Glutamatergic neuron (in vitro differentiated cells): Measurements from ENCODE around the gene KISS1. TPM values are rescaled to one million over a fixed set of nuclear protein-coding genes. Genes with fewer than 3 reads are reported as not detected.

ENCODE experiments used
- DNase-seq: peaks from one replicate; pipeline ENCODE4 v3.0.0; 2022
- H3K27ac Mint-ChIP-seq: one replicate; pipeline ENCODE4 v1.8.0; 2020; ENCODE audit warnings: mild to moderate bottlenecking, mixed read lengths, inconsistent platforms; ENCODE audit not compliant: unreplicated experiment
- H3K27me3 Mint-ChIP-seq: one replicate; pipeline ENCODE4 v1.8.0; 2020; ENCODE audit warnings: mild to moderate bottlenecking, moderate library complexity, mixed read lengths, inconsistent platforms; ENCODE audit not compliant: unreplicated experiment
- H3K36me3 Mint-ChIP-seq: one replicate; pipeline ENCODE4 v1.8.0; 2020; ENCODE audit warnings: mild to moderate bottlenecking, mixed read lengths, inconsistent platforms; ENCODE audit not compliant: unreplicated experiment
- H3K4me1 Mint-ChIP-seq: one replicate; pipeline ENCODE4 v1.8.0; 2020; ENCODE audit warnings: mild to moderate bottlenecking, low read depth, mixed read lengths, inconsistent platforms; ENCODE audit not compliant: unreplicated experiment
- H3K4me3 Mint-ChIP-seq: one replicate; pipeline ENCODE4 v1.8.0; 2020; ENCODE audit warnings: mild to moderate bottlenecking, mixed read lengths, inconsistent platforms; ENCODE audit not compliant: unreplicated experiment
- H3K9me3 Mint-ChIP-seq: one replicate; pipeline ENCODE4 v1.8.0; 2020; ENCODE audit warnings: mild to moderate bottlenecking, moderate library complexity, mixed read lengths, inconsistent platforms; ENCODE audit not compliant: unreplicated experiment
- CTCF ChIP-seq: fragments of 200-600 bp; sonication (generic); IDR thresholded peaks from one replicate; pipeline ENCODE4 v1.5.0; 2021; ENCODE audit not compliant: partially characterized antibody, unreplicated experiment
- total RNA-seq: library from RNA; stranded (reverse); fragmentation: NEBNext Ultra II Directional; extraction: Animal tissue kit (Norgen Biotek cat#: 25700); gene quantifications from one replicate; pipeline ENCODE4 v1.2.1, GENCODE V29; 2021; ENCODE audit not compliant: unreplicated experiment

KISS1 gene
- total RNA-seq, 1 donor from 2014 or later: not detected

DNA sequence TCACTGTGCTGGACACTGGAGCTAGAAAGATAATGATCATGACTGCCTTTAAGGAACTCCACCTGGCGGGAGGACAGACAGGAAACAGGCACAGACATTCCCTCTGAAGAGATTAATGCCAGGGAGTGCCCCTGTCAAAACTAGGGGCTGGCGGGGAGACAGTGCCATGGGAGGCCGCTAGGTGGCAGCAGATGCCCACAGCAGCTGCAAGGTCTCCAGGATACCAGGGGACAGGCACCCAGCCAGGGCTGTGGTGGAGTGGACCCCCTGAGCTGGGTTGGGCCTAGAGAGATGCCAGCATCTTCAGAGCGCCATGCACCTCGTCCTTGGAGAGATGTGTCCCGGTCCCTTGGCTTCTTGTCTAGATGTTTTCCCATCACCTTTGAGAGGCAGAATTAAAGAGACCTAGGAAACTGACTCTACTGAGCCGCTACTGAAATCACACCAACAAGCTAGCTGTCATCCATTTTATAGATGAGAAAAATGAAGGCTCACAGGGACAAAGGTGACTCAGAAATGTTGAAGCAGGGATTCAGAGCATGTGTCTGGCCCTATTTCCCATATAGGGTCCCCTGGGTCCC, 33.7 kb downstream of the KISS1 start:
- peak; percentile 98 for TF ChIP-seq CTCF
- Mint-ChIP-seq H3K27me3 (peaks cover 6% of the 10 kb centered on the region), H3K27ac (no peak overlapping the region), H3K4me3 (peak overlapping the region; percentile 23), H3K9me3 (no peaks in the 10 kb centered on the region), H3K36me3 (no peaks in the 10 kb centered on the region), H3K4me1 (no peaks in the 10 kb centered on the region)
- peak; percentile 91 for DNase-seq

DNA sequence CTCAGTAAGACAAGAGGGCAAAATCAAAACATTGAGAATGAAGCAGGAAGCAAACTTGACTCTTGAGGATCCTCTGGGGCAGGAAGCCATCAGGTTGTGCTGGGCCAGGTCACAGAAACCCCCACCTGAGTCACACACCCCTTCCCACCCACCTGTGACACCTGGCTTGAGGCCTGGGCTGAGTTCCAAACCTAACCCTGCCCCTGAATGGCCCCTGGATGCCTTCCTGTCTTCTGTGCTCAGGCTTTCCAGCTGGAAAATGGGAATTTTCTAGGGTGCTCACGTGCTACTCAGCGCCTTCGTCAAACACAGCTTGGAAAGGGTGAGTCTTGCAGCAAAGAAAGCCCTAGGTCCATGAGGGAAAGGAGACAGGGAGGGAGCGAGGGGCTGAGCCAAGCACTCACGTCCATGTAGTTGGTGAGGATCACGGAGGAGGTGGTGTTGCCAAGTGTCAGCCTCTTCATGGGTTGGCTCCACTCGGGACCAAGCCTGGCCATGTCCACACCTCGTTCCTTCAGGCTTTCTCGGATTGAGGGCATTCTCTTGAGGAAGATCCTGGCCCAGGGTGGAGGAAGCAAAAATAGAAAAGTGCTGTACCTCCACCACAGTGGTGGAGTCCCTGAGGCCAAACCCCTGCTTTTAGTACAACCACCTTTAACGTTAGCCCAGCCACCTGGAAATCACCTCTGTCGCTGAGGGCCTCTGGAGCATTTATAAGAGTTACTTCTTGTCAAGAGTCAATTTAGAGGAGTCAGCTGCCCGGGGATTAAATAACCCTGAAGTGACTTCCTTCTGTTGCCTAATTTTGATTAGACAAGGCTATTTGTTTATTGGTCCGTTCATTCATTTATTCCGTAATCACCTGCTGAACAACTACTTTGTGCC, 34.4 kb downstream of the KISS1 start:
- no peak for TF ChIP-seq CTCF
- peaks cover 7% of the 10 kb centered on the region for H3K27me3 Mint-ChIP-seq
- no peaks in the 10 kb centered on the region for H3K4me1 Mint-ChIP-seq
- H3K27ac Mint-ChIP-seq: no peak overlapping the region
- no peaks in the 10 kb centered on the region for H3K9me3 Mint-ChIP-seq
- DNase-seq: no peak
- H3K4me3 Mint-ChIP-seq: peak overlapping the region; percentile 23
- no peaks in the 10 kb centered on the region for H3K36me3 Mint-ChIP-seq

DNA sequence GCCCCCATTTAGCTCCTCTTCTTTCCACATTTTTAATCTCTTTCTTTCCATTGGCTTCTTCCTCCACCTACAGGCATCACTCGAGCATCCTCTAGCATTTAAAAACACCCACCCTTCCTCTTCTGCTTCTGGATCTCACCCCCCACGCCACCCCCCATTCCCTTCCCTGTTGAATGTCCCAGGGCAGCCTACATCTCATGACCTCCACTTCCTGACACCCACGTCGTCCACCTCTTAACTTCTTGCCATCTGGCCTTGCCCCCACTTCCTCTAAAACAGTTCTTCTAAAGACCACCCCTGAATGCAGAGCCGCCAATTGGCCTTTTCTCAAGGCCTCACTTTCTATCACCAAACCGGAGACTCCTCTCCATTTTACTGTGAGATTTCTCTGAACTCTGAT, 38.3 kb downstream of the KISS1 start:
- DNase-seq: no peak
- H3K4me1 Mint-ChIP-seq: no peaks in the 10 kb centered on the region
- peaks cover 4% of the 10 kb centered on the region for H3K9me3 Mint-ChIP-seq
- peaks cover 6% of the 10 kb centered on the region for H3K27me3 Mint-ChIP-seq
- no peak overlapping the region for H3K4me3 Mint-ChIP-seq
- no peak overlapping the region for H3K27ac Mint-ChIP-seq
- H3K36me3 Mint-ChIP-seq: no peaks in the 10 kb centered on the region
- TF ChIP-seq CTCF: no peak

GRCh38 chr1:204155881-204156280, 40.4 kb downstream of the KISS1 start:
- TF ChIP-seq CTCF: no peak
- Mint-ChIP-seq H3K9me3 (peaks cover 4% of the 10 kb centered on the region), H3K4me3 (no peak overlapping the region), H3K4me1 (no peaks in the 10 kb centered on the region), H3K27ac (no peak overlapping the region), H3K36me3 (no peaks in the 10 kb centered on the region), H3K27me3 (peaks cover 9% of the 10 kb centered on the region)
- DNase-seq: no peak
